Adrenal gland (tissue), 5 donors: ENCODE results near the gene FGF19.

Experiments
- CTCF ChIP-seq, 6 experiments: fragments of 450-650 bp in 4 of 6; fragments of 200-600 bp in 2 of 6; sonication (generic) in 1 of 6; IDR thresholded peaks; 1 replicate in 5 of 6; 2 replicates in 1 of 6; pipeline versions ENCODE4 v1.5.1 to v1.8.0; 2016 to 2021; ENCODE audit warnings: antibody characterized with exemption in 6 of 6, mild to moderate bottlenecking in 2 of 6, moderate library complexity in 1 of 6
- POLR2A ChIP-seq, 2 donors: fragments of 450-650 bp; IDR thresholded peaks; one replicate each; pipeline ENCODE4 v1.6.1; 2017; ENCODE audit warnings: antibody characterized with exemption in 2 of 2, mild to moderate bottlenecking in 2 of 2, moderate library complexity in 1 of 2
- donor health status: DM: no; HTN: no; CAD: no.

- TF ChIP-seq POLR2A (IDR thresholded peaks at IDR 0.05), result no peak
- TF ChIP-seq CTCF (IDR thresholded peaks at IDR 0.05), result no peak
Measured at GRCh38 chr11:69663326-69663725, 40.5 kb downstream of the FGF19 start.
